ENCODE results near the gene CFAP20.
"Not testable (repeated sequence)": the region's sequence is repeated elsewhere in the genome, so short reads cannot be mapped to it uniquely, and the experiment has no call there.

Gene CFAP20

DNA sequence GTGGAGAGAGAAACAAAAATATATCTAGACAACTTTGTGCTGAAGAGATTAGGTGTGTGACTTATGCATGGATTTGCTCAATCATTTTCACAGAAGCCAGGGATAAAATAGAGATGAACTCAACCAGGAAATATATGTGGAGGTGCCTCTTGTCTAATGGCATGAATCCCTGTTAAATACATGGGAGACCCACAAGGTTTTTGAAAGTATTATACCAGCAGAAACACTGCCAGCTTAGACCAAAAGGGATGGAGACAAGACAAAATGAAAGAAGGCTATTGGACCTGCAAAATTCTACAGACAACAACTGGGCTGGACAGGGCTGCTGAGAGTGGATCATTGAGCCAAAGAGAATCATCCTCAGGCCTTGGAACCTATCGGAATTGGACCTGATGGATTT is 52.7 kb downstream of the CFAP20 start:
- Histone ChIP-seq H2BK12ac (ENCODE audit: low read length in 2 of 2) (no peak overlapping the region), H3K4ac (ENCODE audit: low read depth in 1 of 2, low read length in 2 of 2) (no peak overlapping the region), H3K4me1 (ENCODE audit: control insufficient read depth, insufficient read depth, low read depth, low read length) (no peaks in the 10 kb centered on the region), H4K91ac (ENCODE audit: low read length) (no peak overlapping the region), H2AK5ac (ENCODE audit: low read length, severe bottlenecking) (no peak overlapping the region), H2AFZ (ENCODE audit: low read depth, low read length) (no peak overlapping the region), H3K27ac (ENCODE audit: low read length, poor library complexity, severe bottlenecking) (no peak overlapping the region), H2BK120ac (ENCODE audit: low read depth, low read length) (no peak overlapping the region), H3K4me3 (ENCODE audit: insufficient read depth in 1 of 2, low read depth in 1 of 2, low read length in 2 of 2) (no peak overlapping the region), H3K9me3 (ENCODE audit: control insufficient read depth, low read length) (peaks cover 7% of the 10 kb centered on the region), H3K4me2 (ENCODE audit: low read length, poor library complexity, severe bottlenecking) (no peak overlapping the region), H2BK15ac (ENCODE audit: low read depth, poor library complexity, severe bottlenecking) (no peak overlapping the region), H3K18ac (ENCODE audit: low read depth in 1 of 2, low read length in 2 of 2) (no peak overlapping the region), H3K23ac (ENCODE audit: low read length in 2 of 2) (no peak overlapping the region), H3K27me3 (ENCODE audit: control insufficient read depth in 1 of 2, insufficient read depth in 1 of 2, low read length in 2 of 2) (peaks cover 3 to 4% of the 10 kb centered on the region in 2 experiments), H4K8ac (ENCODE audit: low read length) (no peak overlapping the region), H3K9ac (ENCODE audit: low read length) (no peak overlapping the region), H3K79me1 (replicated peaks; ENCODE audit: low read length, poor library complexity, severe bottlenecking) (no peaks in the 10 kb centered on the region), H3K36me3 (ENCODE audit: control insufficient read depth in 1 of 2, insufficient read depth in 2 of 2, low read depth in 1 of 2, low read length in 2 of 2) (no peaks in the 10 kb centered on the region), H3K14ac (ENCODE audit: low read length in 2 of 2) (no peak overlapping the region), H2BK5ac (ENCODE audit: low read depth, low read length, poor library complexity, severe bottlenecking) (no peak overlapping the region)
- DNase-seq = no peak
- WGBS = 100% methylated on average over 1 of the region's 1 CpG

DNA sequence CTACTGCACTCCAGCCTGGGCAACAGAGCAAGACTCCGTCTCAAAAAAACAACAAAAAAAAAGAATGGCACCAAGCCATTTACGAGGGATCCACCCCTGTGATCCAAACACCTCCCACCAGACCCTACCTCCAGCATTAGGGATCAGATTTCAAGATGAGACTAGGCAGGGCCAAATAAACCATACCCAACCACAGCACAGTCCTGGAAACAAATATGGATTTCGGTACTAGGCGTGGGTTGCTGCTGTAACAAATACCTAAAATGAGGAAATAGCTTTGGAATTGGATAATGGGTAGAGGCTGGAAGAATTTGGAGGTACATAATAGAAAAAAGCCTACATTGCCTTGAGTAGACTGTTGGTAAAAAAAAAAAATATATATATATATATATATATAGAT is 54.5 kb downstream of the CFAP20 start:
- Histone ChIP-seq H3K27ac (ENCODE audit: low read length, poor library complexity, severe bottlenecking) (no peak overlapping the region), H3K9ac (ENCODE audit: low read length) (no peak overlapping the region), H3K23ac (ENCODE audit: low read length in 2 of 2) (no peak overlapping the region), H3K36me3 (ENCODE audit: control insufficient read depth in 1 of 2, insufficient read depth in 2 of 2, low read depth in 1 of 2, low read length in 2 of 2) (no peaks in the 10 kb centered on the region), H4K8ac (ENCODE audit: low read length) (no peak overlapping the region), H3K4me2 (ENCODE audit: low read length, poor library complexity, severe bottlenecking) (no peak overlapping the region), H3K4me1 (ENCODE audit: control insufficient read depth, insufficient read depth, low read depth, low read length) (no peaks in the 10 kb centered on the region), H2BK120ac (ENCODE audit: low read depth, low read length) (no peak overlapping the region), H3K14ac (ENCODE audit: low read length in 2 of 2) (no peak overlapping the region), H3K9me3 (ENCODE audit: control insufficient read depth, low read length) (peaks cover 7% of the 10 kb centered on the region), H2BK12ac (ENCODE audit: low read length in 2 of 2) (no peak overlapping the region), H3K79me1 (replicated peaks; ENCODE audit: low read length, poor library complexity, severe bottlenecking) (no peaks in the 10 kb centered on the region), H3K18ac (ENCODE audit: low read depth in 1 of 2, low read length in 2 of 2) (no peak overlapping the region), H3K27me3 (ENCODE audit: control insufficient read depth in 1 of 2, insufficient read depth in 1 of 2, low read length in 2 of 2) (peaks cover 3 to 4% of the 10 kb centered on the region in 2 experiments), H2AFZ (ENCODE audit: low read depth, low read length) (no peak overlapping the region), H3K4me3 (ENCODE audit: insufficient read depth in 1 of 2, low read depth in 1 of 2, low read length in 2 of 2) (no peak overlapping the region), H2BK5ac (ENCODE audit: low read depth, low read length, poor library complexity, severe bottlenecking) (no peak overlapping the region), H3K4ac (ENCODE audit: low read depth in 1 of 2, low read length in 2 of 2) (no peak overlapping the region), H4K91ac (ENCODE audit: low read length) (no peak overlapping the region), H2AK5ac (ENCODE audit: low read length, severe bottlenecking) (no peak overlapping the region), H2BK15ac (ENCODE audit: low read depth, poor library complexity, severe bottlenecking) (no peak overlapping the region)
- DNase-seq = no peak
- 86% methylated on average over 4 of the region's 4 CpGs for WGBS

DNA sequence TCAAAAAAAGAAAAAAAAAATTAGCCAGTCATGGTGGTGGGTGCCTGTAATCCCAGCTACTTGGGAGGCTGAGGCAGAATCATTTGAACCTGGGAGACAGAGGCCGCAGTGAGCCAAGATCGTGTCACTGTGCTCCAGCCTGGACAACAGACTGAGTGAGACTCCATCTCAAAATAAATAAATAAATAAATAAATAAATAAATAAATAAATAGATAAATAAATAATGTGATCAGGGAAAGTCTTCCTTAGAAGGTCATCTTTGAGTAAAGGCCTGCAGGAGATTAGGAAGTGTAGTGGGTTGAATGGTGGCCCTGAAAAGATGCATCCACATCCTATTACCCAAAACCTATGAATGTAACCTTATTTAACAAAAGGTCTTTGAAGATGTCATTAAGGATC is 56.1 kb downstream of the CFAP20 start:
- not testable (repeated sequence) for H3K27me3 ChIP-seq (ENCODE audit: control insufficient read depth in 1 of 2, insufficient read depth in 1 of 2, low read length in 2 of 2); H4K8ac ChIP-seq (ENCODE audit: low read length); H3K36me3 ChIP-seq (ENCODE audit: control insufficient read depth in 1 of 2, insufficient read depth in 2 of 2, low read depth in 1 of 2, low read length in 2 of 2); H3K79me1 ChIP-seq (replicated peaks; ENCODE audit: low read length, poor library complexity, severe bottlenecking); H3K4me2 ChIP-seq (ENCODE audit: low read length, poor library complexity, severe bottlenecking); H3K23ac ChIP-seq (ENCODE audit: low read length in 2 of 2); H2BK5ac ChIP-seq (ENCODE audit: low read depth, low read length, poor library complexity, severe bottlenecking); DNase-seq; H3K9ac ChIP-seq (ENCODE audit: low read length); H3K27ac ChIP-seq (ENCODE audit: low read length, poor library complexity, severe bottlenecking); H2BK15ac ChIP-seq (ENCODE audit: low read depth, poor library complexity, severe bottlenecking); H3K14ac ChIP-seq (ENCODE audit: low read length in 2 of 2); H2BK12ac ChIP-seq (ENCODE audit: low read length in 2 of 2); H3K4me3 ChIP-seq (ENCODE audit: insufficient read depth in 1 of 2, low read depth in 1 of 2, low read length in 2 of 2); H2AK5ac ChIP-seq (ENCODE audit: low read length, severe bottlenecking); H2AFZ ChIP-seq (ENCODE audit: low read depth, low read length); H3K4me1 ChIP-seq (ENCODE audit: control insufficient read depth, insufficient read depth, low read depth, low read length); H3K9me3 ChIP-seq (ENCODE audit: control insufficient read depth, low read length); H3K18ac ChIP-seq (ENCODE audit: low read depth in 1 of 2, low read length in 2 of 2); H4K91ac ChIP-seq (ENCODE audit: low read length); H3K4ac ChIP-seq (ENCODE audit: low read depth in 1 of 2, low read length in 2 of 2); H2BK120ac ChIP-seq (ENCODE audit: low read depth, low read length)
- 100% methylated on average over 1 of the region's 2 CpGs for WGBS

DNA sequence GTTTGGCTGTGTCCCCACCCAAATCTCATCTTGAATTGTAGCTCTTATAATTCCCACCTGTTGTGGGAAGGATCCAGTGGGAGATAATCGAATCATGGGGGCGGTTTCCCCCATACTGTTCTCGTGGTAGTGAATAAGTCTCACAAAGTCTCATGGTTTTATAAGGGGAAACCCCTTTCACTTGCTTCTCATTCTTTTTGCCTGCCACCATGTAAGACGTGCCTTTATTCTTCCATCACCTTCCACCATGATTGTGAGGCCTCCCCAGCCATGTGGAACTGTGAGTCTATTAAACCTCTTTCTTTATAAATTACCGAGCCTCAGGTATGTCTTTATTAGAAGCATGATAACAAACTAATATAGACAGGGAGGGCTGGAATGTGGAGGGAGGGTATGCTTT is 57.0 kb downstream of the CFAP20 start:
- H3K23ac ChIP-seq (ENCODE audit: low read length in 2 of 2); H3K9me3 ChIP-seq (ENCODE audit: control insufficient read depth, low read length); H4K8ac ChIP-seq (ENCODE audit: low read length); H3K4me3 ChIP-seq (ENCODE audit: insufficient read depth in 1 of 2, low read depth in 1 of 2, low read length in 2 of 2); H3K27ac ChIP-seq (ENCODE audit: low read length, poor library complexity, severe bottlenecking); H3K79me1 ChIP-seq (replicated peaks; ENCODE audit: low read length, poor library complexity, severe bottlenecking); H3K9ac ChIP-seq (ENCODE audit: low read length); H3K4ac ChIP-seq (ENCODE audit: low read depth in 1 of 2, low read length in 2 of 2); H3K14ac ChIP-seq (ENCODE audit: low read length in 2 of 2); H2BK15ac ChIP-seq (ENCODE audit: low read depth, poor library complexity, severe bottlenecking); H2BK120ac ChIP-seq (ENCODE audit: low read depth, low read length); H3K4me1 ChIP-seq (ENCODE audit: control insufficient read depth, insufficient read depth, low read depth, low read length); H2BK12ac ChIP-seq (ENCODE audit: low read length in 2 of 2); H4K91ac ChIP-seq (ENCODE audit: low read length); H2AK5ac ChIP-seq (ENCODE audit: low read length, severe bottlenecking); H3K4me2 ChIP-seq (ENCODE audit: low read length, poor library complexity, severe bottlenecking); DNase-seq; H3K18ac ChIP-seq (ENCODE audit: low read depth in 1 of 2, low read length in 2 of 2); H2AFZ ChIP-seq (ENCODE audit: low read depth, low read length); H3K27me3 ChIP-seq (ENCODE audit: control insufficient read depth in 1 of 2, insufficient read depth in 1 of 2, low read length in 2 of 2); H3K36me3 ChIP-seq (ENCODE audit: control insufficient read depth in 1 of 2, insufficient read depth in 2 of 2, low read depth in 1 of 2, low read length in 2 of 2); H2BK5ac ChIP-seq (ENCODE audit: low read depth, low read length, poor library complexity, severe bottlenecking): not testable (repeated sequence)
- WGBS = 100% methylated on average over 1 of the region's 5 CpGs
